Measurements from ENCODE around the gene NCBP2L.
A peak's percentile ranks its signal among the peaks of the same experiment; 100 is the strongest.

NCBP2L gene

GRCh38 chrX:107769581-107770317 is 7.8 kb upstream of the NCBP2L start:
- TF ChIP-seq, protein P1, sequence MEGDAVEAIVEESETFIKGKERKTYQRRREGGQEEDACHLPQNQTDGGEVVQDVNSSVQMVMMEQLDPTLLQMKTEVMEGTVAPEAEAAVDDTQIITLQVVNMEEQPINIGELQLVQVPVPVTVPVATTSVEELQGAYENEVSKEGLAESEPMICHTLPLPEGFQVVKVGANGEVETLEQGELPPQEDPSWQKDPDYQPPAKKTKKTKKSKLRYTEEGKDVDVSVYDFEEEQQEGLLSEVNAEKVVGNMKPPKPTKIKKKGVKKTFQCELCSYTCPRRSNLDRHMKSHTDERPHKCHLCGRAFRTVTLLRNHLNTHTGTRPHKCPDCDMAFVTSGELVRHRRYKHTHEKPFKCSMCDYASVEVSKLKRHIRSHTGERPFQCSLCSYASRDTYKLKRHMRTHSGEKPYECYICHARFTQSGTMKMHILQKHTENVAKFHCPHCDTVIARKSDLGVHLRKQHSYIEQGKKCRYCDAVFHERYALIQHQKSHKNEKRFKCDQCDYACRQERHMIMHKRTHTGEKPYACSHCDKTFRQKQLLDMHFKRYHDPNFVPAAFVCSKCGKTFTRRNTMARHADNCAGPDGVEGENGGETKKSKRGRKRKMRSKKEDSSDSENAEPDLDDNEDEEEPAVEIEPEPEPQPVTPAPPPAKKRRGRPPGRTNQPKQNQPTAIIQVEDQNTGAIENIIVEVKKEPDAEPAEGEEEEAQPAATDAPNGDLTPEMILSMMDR (IDR thresholded peaks at IDR 0.05; ENCODE audit: low read depth, low read length, missing control alignments) = no peak
- in situ Hi-C loops (cut with HindIII; ENCODE audit: low sequenced_read_pairs) = no loop called here
- H3K4me3 ChIP-seq (ENCODE audit: low read depth, low read length) = no peak overlapping the region
- no peak for DNase-seq (ENCODE audit: low read depth)

DNA sequence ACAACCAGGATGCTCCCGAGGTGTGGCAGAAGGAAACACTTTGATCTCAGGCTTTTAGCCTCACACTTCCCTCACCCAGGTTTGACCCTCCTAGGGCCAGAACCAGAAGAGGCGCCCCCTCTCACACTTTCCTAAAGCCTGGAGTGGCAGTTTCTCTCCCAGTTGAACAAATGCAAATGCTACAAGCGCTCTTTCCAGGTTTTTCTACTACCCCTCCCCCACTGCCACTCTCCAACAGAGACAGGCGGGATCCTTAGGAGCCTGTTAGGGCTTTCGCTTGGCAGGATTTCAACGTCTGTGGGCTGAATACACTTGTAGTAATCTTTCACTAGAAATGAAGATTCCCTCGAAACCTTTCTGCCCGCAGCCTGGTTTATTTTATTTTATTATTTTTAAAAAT is 4.3 kb upstream of the NCBP2L start:
- in situ Hi-C loops (cut with HindIII; ENCODE audit: low sequenced_read_pairs) = no loop called here
- no peak overlapping the region for H3K4me3 ChIP-seq (ENCODE audit: low read depth, low read length)
- TF ChIP-seq, protein P1 (IDR thresholded peaks at IDR 0.05; ENCODE audit: low read depth, low read length, missing control alignments) = no peak

GRCh38 chrX:107773906-107774435 is 3.6 kb upstream of the NCBP2L start:
- DNase-seq (ENCODE audit: low read depth) = no peak
- in situ Hi-C loops (cut with HindIII; ENCODE audit: low sequenced_read_pairs) = no loop called here
- TF ChIP-seq, protein P1 (IDR thresholded peaks at IDR 0.05; ENCODE audit: low read depth, low read length, missing control alignments) = no peak
- no peak overlapping the region for H3K4me3 ChIP-seq (ENCODE audit: low read depth, low read length)

More for the DNA sequence above, 4.3 kb upstream of the NCBP2L start:
- no peak for DNase-seq (ENCODE audit: low read depth)

- TF ChIP-seq, protein P1 (IDR thresholded peaks at IDR 0.05; ENCODE audit: low read depth, low read length, missing control alignments) = no peak
- no peak for DNase-seq (ENCODE audit: low read depth)
- H3K4me3 ChIP-seq (ENCODE audit: low read depth, low read length) = peak overlapping the region; percentile 37
- in situ Hi-C loops (cut with HindIII; ENCODE audit: low sequenced_read_pairs) = no loop called here
These were observed 2.4 kb upstream of the NCBP2L start for GRCh38 chrX:107775000-107775733.

GRCh38 chrX:107775734-107776511 is 1.6 kb upstream of the NCBP2L start, which contains the start of gene TSC22D3:
TSS of gene TSC22D3 (minus strand) at chrX:107775787. CDS start at chrX:107775419, 368 bp downstream.
- TF ChIP-seq, protein P1 (IDR thresholded peaks at IDR 0.05; ENCODE audit: low read depth, low read length, missing control alignments) = no peak
- in situ Hi-C loops (cut with HindIII; ENCODE audit: low sequenced_read_pairs) = no loop called here
- H3K4me3 ChIP-seq (ENCODE audit: low read depth, low read length) = peak within 1 kb of the TSS; percentile 37
- no peak for DNase-seq (ENCODE audit: low read depth)
